Gastrocnemius medialis (tissue), 4 donors: ENCODE measurements around the gene IGF1R. TPM values are rescaled to one million over a fixed set of nuclear protein-coding genes. Genes with fewer than 3 reads are reported as not detected.

Experiments
- ATAC-seq, 2 donors: fragments of 150-250 bp; one replicate each; pipeline ENCODE4 v1.9.1; 2016
- DNase-seq, 2 donors: peaks; one replicate each; pipeline ENCODE4 v3.0.0-alpha.2; 2019
- H3K27ac ChIP-seq, 4 donors: fragments of 200-600 bp; sonication (generic); 1 replicate in 1 of 4; 2 replicates in 3 of 4; pipeline ENCODE4 v1.5.1; 2016 to 2018; ENCODE audit warnings: mild to moderate bottlenecking in 2 of 4, moderate library complexity in 1 of 4
- H3K27me3 ChIP-seq, 3 donors: fragments of 200-600 bp; sonication (generic) in 2 of 3; 1 replicate in 1 of 3; 2 replicates in 2 of 3; pipeline versions ENCODE4 v1.5.1 to v1.6.0; 2016 to 2019; ENCODE audit warnings: mild to moderate bottlenecking in 1 of 3, moderate library complexity in 1 of 3
- H3K36me3 ChIP-seq, 2 donors: fragments of 200-600 bp; sonication (generic) in 1 of 2; one replicate each; pipeline ENCODE4 v1.5.1; 2017 to 2018
- H3K4me1 ChIP-seq, 2 donors: fragments of 200-600 bp; sonication (generic) in 1 of 2; one replicate each; pipeline ENCODE4 v1.5.1; 2016 to 2017; ENCODE audit warnings: mild to moderate bottlenecking in 2 of 2
- H3K4me3 ChIP-seq, 4 donors: fragments of 200-600 bp; sonication (generic) in 3 of 4; 1 replicate in 1 of 4; 2 replicates in 3 of 4; pipeline ENCODE4 v1.5.1; 2016 to 2019; ENCODE audit warnings: mild to moderate bottlenecking in 2 of 4
- H3K9me3 ChIP-seq, 3 donors: fragments of 200-600 bp; sonication (generic) in 2 of 3; 1 replicate in 1 of 3; 2 replicates in 2 of 3; pipeline ENCODE4 v1.5.1; 2016 to 2019
- POLR2A ChIP-seq, 2 donors: fragments of 450-650 bp; IDR thresholded peaks; one replicate each; pipeline ENCODE4 v1.6.1; 2017; ENCODE audit warnings: antibody characterized with exemption in 2 of 2, mild to moderate bottlenecking in 2 of 2, moderate library complexity in 2 of 2
- in situ Hi-C, 4 donors: fragments of 200-750 bp; cut with MboI; loops; one replicate each; pipeline versions ENCODE4 v1.15.0 to v1.8.0; 2017; ENCODE audit warnings: low sequenced_read_pairs in 4 of 4
- intact Hi-C: fragments of 100-400 bp; cut with DNase I; formaldehyde crosslinking; loops from one replicate; pipeline ENCODE4 v1.15.1; 2023; ENCODE audit warnings: low total_unique reads
- total RNA-seq, 4 donors: library from RNA; depleted of rRNA; stranded (reverse); fragments of >200 nt; gene quantifications; one replicate each; pipeline versions ENCODE4 v1.1.0 to v1.2.3, GENCODE V29; 2016
- TF ChIP-seq, protein P1 (sequence below), 5 experiments: fragments of 450-650 bp in 3 of 5; fragments of 200-600 bp in 2 of 5; sonication (generic) in 2 of 5; IDR thresholded peaks in 4 of 5; conservative IDR thresholded peaks in 1 of 5; 1 replicate in 4 of 5; 2 replicates in 1 of 5; pipeline ENCODE4 v1.5.1; 2016 to 2019; ENCODE audit warnings: antibody characterized with exemption in 5 of 5, mild to moderate bottlenecking in 3 of 5, moderate library complexity in 3 of 5

IGF1R gene
- total RNA-seq, 4 donors from 2014 or later, result 10.1 to 50.4 (median 12.3) TPM

GRCh38 chr15:98729446-98730042 is 81.2 kb downstream of the IGF1R start:
- in situ Hi-C loops (no loop called here), intact Hi-C loops (loop anchor here (5.0 kb wide), 1 partner anchor 82 kb away; the partner anchor contains the start of gene IGF1R)
- Histone ChIP-seq H3K4me3 (no peak overlapping the region), H3K4me1 (peaks cover 49 to 61% of the 10 kb centered on the region in 2 donors), H3K27me3 (no peaks in the 10 kb centered on the region), H3K9me3 (no peaks in the 10 kb centered on the region), H3K27ac (peak overlapping the region in 3 of 4 donors; percentile 24 to 73 (median 34)), H3K36me3 (no peaks in the 10 kb centered on the region)
- ATAC-seq, result no peak
- DNase-seq, result no peak
- TF ChIP-seq, protein P1, sequence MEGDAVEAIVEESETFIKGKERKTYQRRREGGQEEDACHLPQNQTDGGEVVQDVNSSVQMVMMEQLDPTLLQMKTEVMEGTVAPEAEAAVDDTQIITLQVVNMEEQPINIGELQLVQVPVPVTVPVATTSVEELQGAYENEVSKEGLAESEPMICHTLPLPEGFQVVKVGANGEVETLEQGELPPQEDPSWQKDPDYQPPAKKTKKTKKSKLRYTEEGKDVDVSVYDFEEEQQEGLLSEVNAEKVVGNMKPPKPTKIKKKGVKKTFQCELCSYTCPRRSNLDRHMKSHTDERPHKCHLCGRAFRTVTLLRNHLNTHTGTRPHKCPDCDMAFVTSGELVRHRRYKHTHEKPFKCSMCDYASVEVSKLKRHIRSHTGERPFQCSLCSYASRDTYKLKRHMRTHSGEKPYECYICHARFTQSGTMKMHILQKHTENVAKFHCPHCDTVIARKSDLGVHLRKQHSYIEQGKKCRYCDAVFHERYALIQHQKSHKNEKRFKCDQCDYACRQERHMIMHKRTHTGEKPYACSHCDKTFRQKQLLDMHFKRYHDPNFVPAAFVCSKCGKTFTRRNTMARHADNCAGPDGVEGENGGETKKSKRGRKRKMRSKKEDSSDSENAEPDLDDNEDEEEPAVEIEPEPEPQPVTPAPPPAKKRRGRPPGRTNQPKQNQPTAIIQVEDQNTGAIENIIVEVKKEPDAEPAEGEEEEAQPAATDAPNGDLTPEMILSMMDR (IDR thresholded peaks at IDR 0.05 in 4 of 5, conservative IDR thresholded peaks at IDR 0.05 in 1 of 5), result no peak
- no peak for TF ChIP-seq POLR2A (IDR thresholded peaks at IDR 0.05)

DNA sequence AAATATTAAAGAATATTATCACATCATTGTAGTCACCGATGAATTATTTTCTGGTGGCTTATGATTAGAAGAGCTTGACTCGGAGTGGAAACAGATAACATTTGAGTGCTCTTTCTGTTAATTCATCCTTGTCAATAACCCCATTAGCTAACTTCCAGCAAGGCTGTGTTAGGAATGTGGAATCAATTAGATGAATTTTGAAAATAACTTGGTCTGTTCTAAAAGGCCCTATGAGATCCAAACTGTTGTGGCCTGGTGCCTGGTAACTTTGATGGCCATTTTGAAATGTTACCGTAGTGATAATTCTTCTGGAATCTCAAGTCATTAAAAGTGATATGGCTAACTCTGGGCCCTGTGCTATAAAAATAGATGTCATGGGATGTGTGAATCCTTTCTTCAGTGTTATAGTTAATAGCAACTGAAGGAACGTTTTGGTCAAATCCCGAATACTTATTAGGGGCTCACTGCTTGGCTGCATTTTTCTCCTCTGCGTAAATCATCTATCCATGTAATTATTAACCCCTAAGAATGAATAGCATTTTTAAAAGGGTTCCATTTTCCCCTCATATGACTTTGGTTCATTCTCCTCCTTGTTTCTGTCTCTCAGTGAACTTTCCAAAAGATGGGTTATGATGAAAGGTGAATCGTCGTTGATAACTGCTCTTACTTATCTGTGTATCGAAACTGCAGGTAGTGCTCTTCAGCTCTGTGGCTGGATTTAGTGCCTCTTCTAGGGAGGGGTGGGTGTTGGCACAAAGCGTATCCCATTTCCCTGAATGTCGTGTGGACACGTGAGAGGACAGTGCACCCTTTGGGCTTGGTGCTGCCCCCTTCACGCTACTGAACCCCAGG is 82.7 kb downstream of the IGF1R start:
- Histone ChIP-seq H3K4me1 (peaks cover 56 to 70% of the 10 kb centered on the region in 2 donors), H3K27ac (peak overlapping the region in 3 of 4 donors; percentile 26 to 53 (median 48)), H3K36me3 (no peaks in the 10 kb centered on the region), H3K4me3 (no peak overlapping the region), H3K9me3 (no peaks in the 10 kb centered on the region), H3K27me3 (no peaks in the 10 kb centered on the region)
- intact Hi-C loops, result no loop called here
- DNase-seq (no peak), ATAC-seq (no peak)
- in situ Hi-C loops, result no loop called here
- TF ChIP-seq, protein P1 (IDR thresholded peaks at IDR 0.05 in 4 of 5, conservative IDR thresholded peaks at IDR 0.05 in 1 of 5), result no peak
- no peak for TF ChIP-seq POLR2A (IDR thresholded peaks at IDR 0.05)

DNA sequence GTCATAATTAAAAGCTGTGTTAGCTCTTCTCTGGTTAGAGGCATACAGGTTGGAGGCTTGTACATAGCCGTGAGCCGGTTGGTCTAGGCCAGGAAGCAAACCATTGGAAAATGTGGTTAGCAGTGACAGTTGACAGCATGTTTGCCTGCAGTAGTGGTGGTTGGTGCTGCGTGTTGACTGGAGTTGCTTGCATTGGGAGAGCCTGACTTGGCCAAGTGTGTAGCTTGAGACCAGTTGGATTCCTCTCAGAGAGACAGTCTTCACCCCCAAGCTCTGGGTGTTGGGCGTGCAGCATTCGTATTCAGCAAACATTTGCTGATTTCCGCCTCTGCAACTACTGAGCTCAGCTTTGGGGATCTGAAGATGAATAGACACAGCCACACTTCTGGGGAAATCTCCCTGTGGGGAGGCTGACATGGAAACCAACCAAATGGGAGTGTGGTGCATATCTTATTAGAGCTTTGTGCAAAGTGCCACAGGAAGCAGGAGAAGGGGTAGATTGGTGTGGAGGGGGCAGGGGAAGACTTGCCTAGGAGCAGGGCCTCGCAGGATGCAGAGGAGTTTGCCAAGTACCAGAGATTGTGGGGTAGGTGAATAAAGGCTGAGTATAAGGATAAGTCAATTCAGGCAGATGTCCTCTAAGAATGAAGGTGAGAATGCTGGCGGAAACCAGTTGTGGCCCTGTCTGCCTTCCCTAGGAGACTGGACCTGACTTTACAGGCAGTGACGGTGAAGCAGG is 83.5 kb downstream of the IGF1R start:
- Histone ChIP-seq H3K9me3 (no peaks in the 10 kb centered on the region), H3K4me3 (no peak overlapping the region), H3K27ac (peak overlapping the region in 2 of 4 donors; percentile 48 to 53), H3K4me1 (peaks cover 56 to 70% of the 10 kb centered on the region in 2 donors), H3K27me3 (no peaks in the 10 kb centered on the region), H3K36me3 (no peaks in the 10 kb centered on the region)
- DNase-seq, result no peak
- ATAC-seq, result no peak
- in situ Hi-C loops, result no loop called here
- intact Hi-C loops, result no loop called here
- TF ChIP-seq POLR2A (IDR thresholded peaks at IDR 0.05), result no peak
- TF ChIP-seq, protein P1 (IDR thresholded peaks at IDR 0.05 in 4 of 5, conservative IDR thresholded peaks at IDR 0.05 in 1 of 5), result no peak

- no peak for DNase-seq
- H3K27me3 ChIP-seq, result no peaks in the 10 kb centered on the region
- no peak overlapping the region for H3K4me3 ChIP-seq
- H3K36me3 ChIP-seq, result no peaks in the 10 kb centered on the region
- intact Hi-C loops (no loop called here), in situ Hi-C loops (no loop called here)
- no peak for ATAC-seq
- TF ChIP-seq, protein P1 (IDR thresholded peaks at IDR 0.05 in 4 of 5, conservative IDR thresholded peaks at IDR 0.05 in 1 of 5), result no peak
- TF ChIP-seq POLR2A (IDR thresholded peaks at IDR 0.05), result no peak
- no peaks in the 10 kb centered on the region for H3K9me3 ChIP-seq
- H3K4me1 ChIP-seq, result peaks cover 49 to 63% of the 10 kb centered on the region in 2 donors
- H3K27ac ChIP-seq, result no peak overlapping the region
Measured at GRCh38 chr15:98733098-98733497, 84.8 kb downstream of the IGF1R start.
